Measurements from ENCODE around the gene ZNF341.
"Not testable (repeated sequence)": the region's sequence is repeated elsewhere in the genome, so short reads cannot be mapped to it uniquely, and the experiment has no call there.

ZNF341 gene

DNA sequence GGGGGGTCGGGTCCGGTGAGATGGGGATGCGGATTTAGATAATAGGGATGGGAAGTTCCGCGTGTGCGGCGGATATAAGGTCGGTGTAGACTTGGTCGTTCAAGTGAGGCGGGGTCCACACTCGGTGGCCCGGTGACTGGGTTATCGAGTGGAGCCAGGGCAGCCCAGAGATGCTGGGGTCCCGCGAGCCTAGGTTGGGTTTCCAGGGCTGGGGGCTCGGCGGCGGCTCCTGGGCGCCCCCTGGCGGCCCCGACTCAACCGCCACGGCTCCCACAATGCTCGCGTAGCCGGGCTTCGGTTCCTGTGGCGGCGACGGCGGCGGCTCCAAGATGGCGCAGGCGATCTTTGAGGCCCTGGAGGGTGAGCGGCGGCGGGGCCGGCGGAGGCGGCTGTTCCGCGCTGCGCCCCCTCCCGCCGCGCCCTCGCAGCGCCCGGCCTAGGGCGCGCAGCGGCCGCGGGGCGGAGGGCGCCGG lies at the start of gene ZNF341:
Gene ZNF341 (plus strand): TSS at position 304 of the 473 bp plus-strand sequence. CDS start 26 bp downstream, at position 330.
- peak; percentile 89 for DNase-seq (ENCODE audit: low read depth)

DNA sequence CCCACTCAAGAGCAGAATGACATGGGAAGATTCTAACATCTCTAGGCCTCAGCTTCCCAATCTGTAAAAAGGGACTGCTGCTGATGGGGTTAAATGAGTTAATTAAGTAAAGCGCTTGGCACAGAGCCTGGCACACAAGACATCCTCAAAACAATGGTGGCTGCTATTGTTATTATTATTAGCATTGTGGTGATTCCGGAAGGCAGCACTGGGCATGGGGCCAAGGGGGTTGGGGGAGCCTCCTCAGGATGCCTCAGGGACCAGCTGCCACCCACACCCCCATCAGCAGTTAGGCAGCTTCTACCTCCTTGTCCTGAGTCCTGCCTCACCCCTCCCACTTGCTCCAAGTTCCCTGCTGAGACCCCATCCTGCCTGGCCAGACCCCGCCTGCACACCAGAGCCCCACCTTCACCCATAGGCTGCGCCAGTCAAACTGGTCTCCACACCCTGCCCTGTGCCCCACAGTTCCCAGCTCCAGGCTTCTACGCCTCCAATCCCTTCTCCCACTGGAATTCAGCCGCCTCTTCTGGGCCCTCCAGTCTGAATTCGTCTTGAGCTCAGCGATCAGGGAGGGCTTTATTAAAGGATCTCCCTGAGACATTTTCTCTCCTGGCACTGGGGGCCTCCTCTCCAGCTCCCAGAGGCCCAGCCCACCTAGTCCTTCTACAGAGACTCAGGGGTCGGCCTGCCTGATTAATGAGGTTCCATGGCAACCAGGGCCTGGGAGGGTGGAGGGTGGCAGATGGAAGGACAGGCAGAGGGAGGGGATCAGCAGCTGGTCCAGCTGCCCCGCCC lies 47.1 kb upstream of the ZNF341 start:
- DNase-seq (ENCODE audit: low read depth): no peak

DNA sequence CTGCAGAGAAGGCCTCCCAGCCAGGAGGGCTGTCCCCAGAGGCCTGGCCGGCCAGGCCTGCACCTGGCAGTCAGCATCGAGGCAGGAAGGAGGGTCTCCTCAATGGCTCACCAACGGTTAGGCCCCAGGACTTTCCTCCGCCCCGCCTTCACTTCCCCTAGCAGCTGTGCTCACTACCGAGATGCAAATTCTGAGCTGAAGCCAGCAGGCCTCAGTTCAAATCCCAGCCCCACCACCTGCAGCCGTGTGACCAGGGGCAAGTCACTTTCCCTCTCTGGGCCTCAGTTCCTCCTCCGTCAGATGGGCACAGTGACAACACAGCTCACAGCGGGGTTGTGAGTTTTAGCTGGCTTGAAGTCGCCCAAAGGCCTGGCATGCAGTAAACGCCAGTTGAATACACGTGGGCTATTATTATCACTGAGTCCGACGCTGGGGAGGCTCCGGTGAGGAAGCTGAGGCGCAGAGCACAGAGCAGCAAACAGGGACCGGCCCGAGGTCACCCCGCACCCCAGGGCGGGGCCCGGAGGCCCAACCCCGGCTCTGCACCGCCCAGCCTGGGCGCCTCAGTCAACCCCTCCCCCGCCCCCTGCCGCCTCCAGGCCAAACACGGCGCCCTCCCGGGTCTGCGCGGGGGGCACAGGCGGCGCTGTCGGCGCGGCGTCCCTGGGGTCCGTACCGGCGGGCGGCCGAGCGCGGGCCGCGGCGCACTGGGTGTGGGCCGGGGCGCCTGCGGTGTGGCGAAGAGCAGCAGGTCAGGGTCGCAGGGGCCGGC lies 46.3 kb upstream of the ZNF341 start:
- DNase-seq (ENCODE audit: low read depth): peak; percentile 75

DNA sequence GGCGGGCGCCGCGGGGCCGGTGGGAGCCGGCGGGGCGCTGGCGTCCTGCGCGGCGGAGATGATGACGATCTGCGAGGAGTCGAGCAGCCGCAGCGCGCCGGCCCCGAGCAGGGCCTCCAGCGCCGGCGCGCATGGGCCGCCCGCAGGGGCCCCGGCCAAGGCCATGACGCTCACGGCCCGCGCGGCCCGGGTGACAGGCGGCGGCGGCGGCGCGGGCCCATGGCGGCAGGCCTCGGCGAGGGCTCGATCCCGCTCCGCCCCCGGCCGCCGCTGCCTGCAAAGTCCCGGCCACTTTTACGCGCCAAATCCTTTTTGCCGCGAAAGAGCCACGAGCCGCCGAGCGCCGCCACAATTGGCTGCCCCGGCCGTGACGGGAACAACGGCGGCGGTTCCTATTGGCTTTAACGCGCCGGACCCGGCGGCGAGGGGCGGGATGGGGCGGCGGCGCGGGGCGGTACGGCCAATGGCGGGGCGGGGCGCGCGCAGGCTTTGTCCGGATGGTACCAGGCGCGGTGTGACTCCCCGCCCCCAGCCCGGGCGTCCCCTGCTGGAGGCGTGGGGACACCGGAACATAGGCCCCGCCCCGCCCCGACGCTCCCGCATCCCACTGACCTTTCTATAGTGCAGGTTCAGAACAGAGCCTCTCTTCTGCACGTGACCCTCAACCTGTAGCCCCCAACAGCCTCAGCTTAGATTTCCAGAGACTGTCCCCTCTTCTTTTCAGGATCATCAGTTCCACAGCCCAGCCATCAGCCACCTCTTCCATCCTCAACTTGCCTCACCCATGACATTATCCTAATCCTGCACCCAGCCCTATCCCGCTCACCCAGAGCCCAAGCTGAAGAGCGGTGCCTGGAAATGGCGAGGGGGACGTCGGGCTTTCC lies 45.5 kb upstream of the ZNF341 start, which contains the start of gene E2F1:
Gene E2F1 (minus strand): TSS at position 286 of the 884 bp plus-strand sequence. CDS start 121 bp downstream, at position 165.
- DNase-seq (ENCODE audit: low read depth): peak; percentile 98

DNA sequence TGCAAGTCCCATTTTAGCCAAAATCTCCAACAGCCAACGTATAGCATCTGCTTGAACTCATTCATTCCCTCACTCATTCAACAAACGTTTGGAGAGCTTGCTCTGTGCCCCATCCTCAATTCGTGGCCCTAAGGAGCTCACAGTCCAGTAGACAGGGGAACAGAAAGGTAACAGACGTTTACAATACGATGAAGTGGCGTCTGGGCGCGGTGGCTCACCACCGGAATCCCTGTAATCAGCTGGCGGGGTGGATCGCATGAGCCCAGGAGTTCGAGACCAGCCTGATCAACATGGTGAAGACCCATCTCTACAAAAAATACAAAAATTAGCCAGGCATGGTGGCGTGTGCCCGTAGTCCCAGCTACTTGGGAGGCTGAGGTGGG lies 44.8 kb upstream of the ZNF341 start:
- no peak for DNase-seq (ENCODE audit: low read depth)

DNA sequence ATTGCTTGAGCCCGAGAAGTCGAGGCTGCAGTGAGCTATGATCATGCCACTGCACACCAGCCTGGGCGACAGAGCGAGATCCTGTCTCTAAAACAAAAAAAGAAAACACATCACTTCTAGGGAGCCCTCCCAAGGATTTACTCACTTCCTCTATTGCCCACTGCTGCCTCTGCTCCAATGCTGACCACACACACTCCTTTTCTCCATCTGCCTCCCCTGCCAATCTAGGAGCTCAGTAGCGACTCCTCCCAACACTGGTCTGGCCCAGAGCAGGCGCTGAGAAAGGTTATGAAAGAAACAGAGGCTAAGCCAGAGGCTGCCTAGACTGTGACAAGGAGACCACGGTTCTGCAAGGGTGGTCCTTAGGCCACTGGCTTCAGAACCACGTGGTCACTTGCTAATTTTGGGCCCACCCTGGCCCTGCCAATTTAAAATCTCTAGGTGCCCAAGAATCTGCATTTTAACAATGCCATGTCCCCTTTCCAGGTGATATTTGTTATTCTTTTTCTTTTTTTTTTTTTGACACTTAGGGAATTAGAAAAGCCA lies 44.4 kb upstream of the ZNF341 start:
- no peak for DNase-seq (ENCODE audit: low read depth)

DNA sequence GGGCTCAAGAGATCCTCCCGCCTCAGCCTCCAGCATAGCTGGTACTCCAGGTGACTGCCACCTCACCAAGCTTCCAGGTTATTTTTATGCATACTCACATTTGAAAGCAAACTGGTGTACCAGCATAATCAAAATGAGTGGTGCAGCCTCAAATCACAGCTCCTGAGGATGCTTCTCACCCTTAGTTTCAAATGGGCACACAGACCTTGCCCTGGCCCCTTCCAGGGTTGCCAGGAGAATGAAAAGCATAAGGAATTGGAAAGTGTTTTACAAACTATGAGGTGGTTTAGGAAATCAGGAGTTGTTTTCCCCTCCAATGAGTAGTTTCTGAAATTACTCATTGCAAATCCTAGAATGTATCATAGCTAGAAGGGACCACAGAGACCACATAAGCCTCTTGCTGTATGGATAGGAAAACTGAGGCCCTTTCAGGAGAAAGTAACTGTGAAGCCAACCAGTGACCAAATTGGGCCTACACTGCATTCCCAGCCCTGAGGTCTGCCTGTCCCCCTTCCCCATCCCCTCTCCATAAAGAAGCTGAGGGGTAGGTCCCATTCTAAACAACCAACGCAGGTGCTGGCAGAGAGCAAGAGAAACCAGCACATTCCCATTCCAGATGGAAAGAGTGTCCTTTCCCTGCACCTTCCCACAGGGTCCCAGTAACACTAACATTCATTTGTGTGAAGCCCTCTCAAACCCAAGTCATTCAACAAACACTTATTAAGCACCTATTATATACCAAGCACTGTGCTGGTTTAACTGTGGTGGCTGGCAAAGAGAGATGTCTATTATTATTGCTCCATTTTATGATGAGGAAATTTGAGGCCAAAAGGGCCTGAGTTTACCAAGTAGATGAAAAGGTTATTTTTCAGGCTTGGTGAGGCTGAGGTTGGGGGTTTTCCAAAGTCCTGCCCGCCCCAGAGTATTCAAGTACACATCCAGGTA lies 43.5 kb upstream of the ZNF341 start:
- DNase-seq (ENCODE audit: low read depth): no peak

DNA sequence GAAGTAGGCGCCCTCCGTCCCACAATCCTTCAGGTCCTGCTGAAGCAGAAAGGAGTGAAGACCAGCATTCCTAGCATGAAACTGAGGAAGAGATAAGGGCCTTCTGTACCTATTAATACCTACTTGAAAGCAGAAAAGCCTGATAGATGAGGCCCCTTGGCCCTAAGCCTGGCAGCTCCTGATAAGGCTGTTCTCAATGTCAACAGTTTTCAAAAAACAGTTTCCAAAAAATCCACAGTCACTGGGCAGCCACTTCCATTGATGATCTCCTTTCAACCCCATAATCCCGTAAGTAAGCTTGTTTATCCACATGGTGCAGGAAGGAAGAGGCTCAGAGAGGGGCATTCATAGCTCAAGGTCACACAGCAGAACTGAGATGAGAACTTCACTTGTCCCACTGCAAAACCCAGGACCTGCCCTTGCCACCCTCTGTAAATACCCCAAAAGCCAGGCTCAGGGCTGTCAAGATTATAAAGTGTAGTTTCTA lies 42.8 kb upstream of the ZNF341 start:
- DNase-seq (ENCODE audit: low read depth): no peak

DNA sequence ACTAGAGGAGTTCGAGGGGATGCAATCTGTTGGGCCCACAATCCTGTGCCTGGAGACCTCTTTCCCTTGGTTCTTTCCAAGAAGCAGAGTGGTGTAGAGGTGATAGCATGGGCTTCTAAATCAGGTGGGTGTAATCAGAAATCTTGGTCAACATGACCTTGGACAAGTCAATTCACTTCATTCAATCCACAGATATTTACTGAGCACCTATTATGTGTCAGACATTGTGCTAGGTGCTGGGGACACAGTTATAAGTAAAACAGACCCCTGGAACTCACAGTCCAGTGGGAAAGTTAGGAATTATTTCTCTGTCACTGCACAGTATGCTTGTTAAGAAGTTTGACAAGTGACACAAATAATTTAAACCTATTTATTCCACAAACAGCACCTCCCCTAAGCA lies 42.3 kb upstream of the ZNF341 start:
- DNase-seq (ENCODE audit: low read depth): no peak

DNA sequence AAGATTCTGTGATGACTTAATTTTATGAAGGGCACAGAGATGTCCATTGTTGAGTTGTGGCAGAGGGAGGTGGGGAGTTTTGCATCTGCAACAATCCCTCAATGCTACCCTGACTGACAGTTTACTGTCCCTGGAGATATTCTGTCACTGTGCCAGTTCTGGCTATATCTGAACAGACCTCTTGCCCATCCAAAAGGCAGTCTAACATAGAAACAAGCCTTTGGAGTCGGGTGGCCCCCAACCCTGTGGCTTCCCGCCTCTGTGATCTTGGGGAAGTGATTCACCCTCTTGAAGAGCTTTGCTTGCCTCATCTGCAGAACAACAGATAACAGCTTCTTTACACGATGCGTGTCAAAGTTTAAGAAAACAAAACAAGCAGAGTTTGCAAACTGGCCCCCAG lies 41.8 kb upstream of the ZNF341 start:
- DNase-seq (ENCODE audit: low read depth): peak; percentile 50

DNA sequence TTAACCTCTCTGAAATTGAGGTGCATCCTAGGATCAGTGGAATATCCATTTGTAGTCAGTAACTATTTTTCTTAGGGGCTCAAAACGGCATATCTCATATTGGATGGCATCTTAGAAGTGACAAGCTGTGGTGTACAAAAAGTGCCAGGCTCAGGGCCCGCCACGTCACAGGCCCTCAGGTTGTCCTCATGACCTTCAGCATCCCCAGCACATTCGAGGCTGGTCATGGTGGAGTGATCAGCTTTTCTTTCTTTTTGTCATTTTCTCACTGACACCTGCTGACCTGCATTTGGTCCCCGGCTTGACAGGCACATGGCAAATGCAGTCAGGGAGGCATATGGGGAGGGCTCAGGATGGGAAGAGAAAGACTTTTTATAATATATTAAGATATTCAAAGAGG lies 38.5 kb upstream of the ZNF341 start:
- no peak for DNase-seq (ENCODE audit: low read depth)

DNA sequence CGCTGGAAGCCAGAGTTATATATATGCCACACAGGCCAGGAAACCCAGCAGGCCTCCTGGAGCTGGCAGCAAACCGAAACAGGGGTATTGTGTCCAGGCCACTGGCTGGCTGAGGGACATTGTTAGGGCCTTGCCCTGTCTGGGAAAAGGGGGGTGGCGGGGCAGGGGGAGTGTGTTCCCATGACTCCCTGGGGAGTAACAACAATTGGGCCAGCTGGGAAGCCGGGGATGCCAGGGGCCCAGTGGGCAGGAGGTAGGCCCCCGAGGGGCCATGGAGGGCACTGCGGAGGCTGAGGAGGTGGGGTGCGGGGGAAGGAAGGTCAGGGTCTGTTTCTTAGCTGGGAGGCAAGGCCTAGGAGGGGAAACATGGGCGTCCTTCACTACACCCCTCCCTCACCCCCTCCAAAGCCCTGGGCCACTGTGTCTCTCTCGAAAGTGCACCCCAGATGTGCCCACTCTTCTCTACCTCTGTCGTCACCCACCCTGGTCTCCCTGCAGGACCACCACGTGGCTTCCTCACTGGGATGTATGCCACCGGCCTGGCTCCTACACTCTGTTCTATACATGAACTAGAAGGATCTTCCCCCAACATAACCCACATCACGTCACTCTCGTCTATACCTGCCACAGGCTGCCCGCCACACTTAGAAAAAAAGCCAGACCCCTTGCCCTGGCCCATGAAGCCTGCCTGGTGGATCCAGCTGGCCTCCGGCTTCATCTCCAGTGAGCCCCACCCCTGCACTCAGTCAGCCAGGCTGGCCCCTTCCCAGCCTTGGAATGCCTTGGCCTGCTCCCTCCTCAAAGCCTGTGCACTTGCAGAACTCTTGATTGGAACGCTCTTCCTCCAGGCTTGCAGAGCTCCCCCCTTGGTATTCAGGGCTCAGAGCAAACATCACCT lies 37.8 kb upstream of the ZNF341 start:
- no peak for DNase-seq (ENCODE audit: low read depth)

DNA sequence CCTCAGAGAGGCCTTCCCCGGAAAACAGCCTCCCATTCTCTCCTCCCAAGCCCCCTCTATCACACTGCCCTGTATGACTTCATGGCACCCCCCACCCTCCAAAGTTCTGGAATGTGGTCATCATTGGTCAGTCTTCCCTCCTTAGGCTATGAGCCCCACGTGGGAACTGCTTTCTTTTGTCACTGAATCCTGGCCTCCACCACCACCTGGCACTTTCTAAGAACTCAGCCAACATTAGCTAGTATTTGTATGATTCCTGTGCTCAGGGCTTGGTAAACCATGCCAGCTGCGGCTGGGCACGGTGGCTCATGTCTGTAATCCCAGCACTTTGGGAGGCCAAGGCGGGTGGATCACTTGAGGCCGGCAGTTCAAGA lies 37.2 kb upstream of the ZNF341 start:
- no peak for DNase-seq (ENCODE audit: low read depth)

DNA sequence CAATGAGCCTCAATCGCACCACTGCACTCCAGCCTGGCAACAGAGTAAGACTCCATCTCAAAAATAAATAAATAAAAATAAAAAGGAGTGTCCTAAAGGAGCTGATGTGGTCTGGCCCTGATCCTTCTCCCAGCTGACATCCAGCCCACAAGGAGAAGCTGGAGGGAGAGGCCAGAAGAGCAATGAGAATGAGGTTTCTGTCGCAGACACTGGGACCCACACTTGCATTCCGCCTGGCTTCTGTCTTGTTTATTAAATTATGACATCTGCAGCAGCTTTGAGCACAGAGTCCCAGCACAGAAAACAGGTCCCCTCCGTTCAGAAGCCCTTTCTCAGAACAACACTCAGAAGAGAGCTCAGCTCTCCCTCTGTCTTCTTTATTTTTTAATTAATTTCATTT lies 35.3 kb upstream of the ZNF341 start:
- DNase-seq (ENCODE audit: low read depth): no peak

DNA sequence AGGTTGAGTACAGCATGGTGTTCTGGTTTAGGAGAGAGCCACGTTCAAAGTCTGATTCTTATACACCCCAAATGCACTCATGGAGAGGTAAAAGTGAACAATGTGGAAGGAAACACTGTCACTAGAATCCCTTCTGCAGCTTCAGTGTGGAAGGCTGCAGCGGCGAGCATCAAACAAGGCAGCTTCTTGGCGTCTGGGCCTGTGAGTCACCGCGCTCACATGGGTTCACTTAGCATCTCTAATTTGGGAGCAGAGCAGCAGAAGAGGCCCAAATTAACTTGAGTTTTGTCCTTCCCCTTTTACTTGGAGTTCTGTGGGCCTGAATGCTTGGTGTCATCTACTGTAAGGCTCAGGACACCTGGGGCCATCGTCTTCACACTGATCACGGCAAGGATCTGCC lies 34.7 kb upstream of the ZNF341 start:
- DNase-seq (ENCODE audit: low read depth): no peak

DNA sequence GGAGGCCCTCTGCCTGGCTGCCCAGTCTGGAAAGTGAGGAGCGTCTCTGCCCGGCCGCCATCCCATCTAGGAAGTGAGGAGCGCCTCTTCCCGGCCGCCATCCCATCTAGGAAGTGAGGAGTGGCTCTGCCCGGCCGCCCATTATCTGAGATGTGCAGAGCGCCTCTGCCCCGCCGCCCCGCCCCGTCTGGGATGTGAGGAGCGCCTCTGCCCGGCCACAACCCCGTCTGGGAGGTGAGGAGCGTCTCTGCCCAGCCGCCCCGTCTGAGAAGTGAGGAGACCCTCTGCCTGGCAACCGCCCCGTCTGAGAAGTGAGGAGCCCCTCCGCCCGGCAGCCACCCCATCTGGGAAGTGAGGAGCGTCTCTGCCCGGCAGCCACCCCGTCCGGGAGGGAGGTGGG lies 32.8 kb upstream of the ZNF341 start:
- DNase-seq (ENCODE audit: low read depth): not testable (repeated sequence)

DNA sequence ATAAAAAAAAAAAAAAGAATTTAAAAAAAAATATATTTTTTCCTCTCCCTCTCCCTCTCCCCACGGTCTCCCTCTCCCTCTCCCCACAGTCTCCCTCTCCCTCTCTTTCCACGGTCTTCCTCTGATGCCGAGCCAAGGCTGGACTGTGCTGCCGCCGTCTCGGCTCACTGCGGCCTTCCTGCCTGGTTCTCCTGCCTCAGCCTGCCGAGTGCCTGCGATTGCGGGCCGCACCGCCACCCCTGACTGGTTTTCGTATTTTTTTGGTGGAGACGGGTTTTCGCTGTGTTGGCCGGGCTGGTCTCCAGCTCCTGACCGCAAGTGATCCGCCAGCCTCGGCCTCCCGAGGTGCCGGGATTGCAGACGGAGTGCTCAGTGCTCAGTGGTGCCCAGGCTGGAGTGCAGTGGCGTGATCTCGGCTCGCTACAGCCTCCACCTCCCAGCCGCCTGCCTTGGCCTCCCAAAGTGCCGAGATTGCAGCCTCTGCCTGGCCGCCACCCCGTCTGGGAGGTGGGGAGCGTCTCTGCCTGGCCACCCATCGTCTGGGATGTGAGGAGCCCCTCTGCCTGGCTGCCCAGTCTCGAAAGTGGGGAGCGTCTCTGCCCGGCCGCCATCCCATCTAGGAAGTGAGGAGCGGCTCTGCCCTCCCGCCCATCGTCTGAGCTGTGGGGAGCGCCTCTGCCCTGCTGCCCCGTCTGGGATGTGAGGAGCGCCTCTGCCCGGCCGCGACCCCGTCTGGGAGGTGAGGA lies 30.9 kb upstream of the ZNF341 start:
- not testable (repeated sequence) for DNase-seq (ENCODE audit: low read depth)

DNA sequence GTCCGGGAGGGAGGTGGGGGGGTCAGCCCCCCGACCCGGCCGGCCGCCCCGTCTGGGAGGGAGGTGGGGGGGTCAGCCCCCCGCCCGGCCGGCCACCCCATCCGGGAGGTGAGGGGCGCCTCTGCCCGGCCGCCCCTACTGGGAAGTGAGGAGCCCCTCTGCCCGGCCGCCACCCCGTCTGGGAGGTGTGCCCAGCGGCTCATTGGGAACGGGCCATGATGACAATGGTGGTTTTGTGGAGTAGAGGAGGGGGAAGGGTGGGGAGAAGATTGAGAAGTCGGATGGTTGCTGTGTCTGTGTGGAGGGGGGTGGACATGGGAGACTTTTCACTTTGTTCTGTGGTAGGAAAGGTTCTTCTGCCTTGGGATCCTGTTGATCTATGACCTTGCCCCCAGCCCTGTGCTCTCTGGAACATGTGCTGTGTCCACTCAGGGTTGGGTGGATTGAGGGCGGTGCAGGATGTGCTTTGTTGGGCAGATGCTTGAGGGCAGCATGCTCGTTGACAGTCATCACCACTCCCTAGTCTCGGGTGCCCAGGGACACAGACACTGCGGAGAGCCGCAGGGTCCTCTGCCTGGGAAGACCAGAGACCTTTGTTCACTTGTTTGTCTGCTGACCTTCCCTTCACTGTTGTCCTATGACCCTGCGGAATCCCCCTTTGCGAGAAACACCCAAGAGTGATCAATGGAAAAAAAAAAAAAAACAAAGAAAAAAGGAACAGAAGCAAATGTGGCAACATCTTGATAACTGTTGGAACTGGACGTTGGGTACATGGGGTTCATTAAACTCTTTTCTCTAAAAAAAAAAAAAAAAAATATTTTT lies 30.0 kb upstream of the ZNF341 start:
- no peak for DNase-seq (ENCODE audit: low read depth)

Data from activated T-cell treated with anti-CD3 and anti-CD28 coated beads for 48 hours (primary cell).